Measurements from ENCODE around the gene DCXR.
A peak's percentile ranks its signal among the peaks of the same experiment; 100 is the strongest.

DCXR gene

DNA sequence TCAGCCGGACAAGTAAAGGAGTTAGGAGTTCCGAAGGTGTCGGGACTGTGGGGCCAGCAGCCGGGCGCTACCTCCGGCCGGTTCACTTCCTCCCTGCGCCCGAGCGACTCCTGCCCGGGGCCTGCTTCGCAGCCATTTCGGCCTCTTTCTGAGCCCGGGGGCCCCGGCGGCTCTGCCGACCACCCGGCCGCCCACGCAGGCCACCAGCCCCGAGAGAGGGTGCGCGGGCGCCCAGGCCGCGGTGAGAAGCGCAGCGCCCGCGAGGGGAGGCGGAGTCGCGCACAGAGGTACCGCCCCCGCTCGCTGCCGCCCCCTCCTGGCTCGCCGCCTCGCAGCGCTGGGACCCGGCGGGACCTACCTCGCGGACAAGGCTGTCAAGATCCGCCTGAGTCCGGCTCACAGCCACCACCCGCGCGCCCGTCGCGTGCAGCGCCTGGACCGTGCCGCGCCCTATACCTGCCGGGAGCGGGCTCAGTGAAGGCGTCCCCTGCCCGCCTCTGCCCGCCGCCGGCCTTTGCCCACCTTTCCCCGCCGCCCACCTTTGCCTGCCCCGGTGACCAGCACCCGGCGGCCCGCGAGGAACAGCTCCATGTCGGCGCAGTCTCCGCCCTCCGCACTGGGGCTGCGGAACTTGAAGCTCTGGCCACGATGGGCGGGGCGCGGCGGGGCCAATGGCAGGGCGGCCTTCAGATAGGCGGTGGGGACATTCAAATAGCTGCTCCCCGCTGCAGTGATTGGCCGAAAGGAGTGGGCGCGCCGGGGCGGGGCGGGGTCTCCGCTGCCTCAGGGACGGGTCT lies at the start of gene DCXR:
Gene DCXR, minus strand, starts transcription at position 606 of the 797 bp plus-strand sequence. Its CDS starts 15 bp downstream, at position 591.
- DNase-seq (ENCODE audit: low read depth), result peak; percentile 97
- H3K4me3 ChIP-seq (ENCODE audit: low read depth, low read length), result peak within 1 kb of the TSS; percentile 68
- TF ChIP-seq CTCF (conservative IDR thresholded peaks at IDR 0.05; ENCODE audit: low read depth, low read length), result peak; percentile 53

- no peak for DNase-seq (ENCODE audit: low read depth)
- H3K4me3 ChIP-seq (ENCODE audit: low read depth, low read length), result no peak overlapping the region
- no peak for TF ChIP-seq CTCF (conservative IDR thresholded peaks at IDR 0.05; ENCODE audit: low read depth, low read length)
Observed at GRCh38 chr17:82085931-82086764, 48.7 kb upstream of the DCXR start.

DNA sequence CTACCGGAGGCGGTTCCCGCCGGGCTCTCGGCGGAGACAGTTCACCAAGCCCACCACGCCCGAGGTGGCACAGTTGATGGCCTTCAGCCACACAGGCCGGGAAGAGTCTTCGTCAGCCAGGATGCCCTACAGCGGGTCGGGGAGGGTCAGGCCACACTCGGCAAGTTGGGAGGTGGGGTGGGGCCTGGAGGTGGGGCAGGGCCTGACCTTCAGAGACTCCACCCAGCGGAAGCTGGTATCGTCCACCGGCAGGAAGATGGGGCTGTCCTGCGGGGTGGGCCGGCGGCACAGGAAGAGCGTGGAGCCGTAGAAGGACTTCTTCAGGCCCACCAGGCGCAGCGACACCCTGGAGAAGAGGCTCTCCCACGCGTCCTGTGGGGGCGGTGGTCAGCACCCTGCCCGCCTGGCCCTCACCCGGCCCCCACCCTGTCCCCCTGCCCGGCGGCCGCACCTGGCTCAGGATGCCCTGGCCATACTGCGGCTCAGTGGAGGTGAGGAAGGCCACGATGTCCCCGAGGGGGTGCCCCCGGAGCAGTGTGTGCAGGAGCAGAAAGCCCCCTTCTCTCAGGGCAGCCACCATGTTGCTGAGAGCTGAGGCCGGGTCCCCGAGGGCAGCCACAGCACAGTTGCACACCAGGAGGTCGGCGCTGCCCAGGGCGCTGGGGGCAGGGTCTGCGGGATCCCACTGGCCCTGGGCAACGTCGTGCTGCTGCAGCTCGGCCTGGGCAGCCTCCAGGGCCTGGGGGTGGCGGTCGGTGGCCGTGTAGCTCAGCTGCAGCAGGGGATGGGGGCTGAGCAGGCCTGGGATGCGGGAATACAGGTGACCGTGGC lies 47.7 kb upstream of the DCXR start:
- no peak overlapping the region for H3K4me3 ChIP-seq (ENCODE audit: low read depth, low read length)
- TF ChIP-seq CTCF (conservative IDR thresholded peaks at IDR 0.05; ENCODE audit: low read depth, low read length), result no peak
- DNase-seq (ENCODE audit: low read depth), result no peak

DNA sequence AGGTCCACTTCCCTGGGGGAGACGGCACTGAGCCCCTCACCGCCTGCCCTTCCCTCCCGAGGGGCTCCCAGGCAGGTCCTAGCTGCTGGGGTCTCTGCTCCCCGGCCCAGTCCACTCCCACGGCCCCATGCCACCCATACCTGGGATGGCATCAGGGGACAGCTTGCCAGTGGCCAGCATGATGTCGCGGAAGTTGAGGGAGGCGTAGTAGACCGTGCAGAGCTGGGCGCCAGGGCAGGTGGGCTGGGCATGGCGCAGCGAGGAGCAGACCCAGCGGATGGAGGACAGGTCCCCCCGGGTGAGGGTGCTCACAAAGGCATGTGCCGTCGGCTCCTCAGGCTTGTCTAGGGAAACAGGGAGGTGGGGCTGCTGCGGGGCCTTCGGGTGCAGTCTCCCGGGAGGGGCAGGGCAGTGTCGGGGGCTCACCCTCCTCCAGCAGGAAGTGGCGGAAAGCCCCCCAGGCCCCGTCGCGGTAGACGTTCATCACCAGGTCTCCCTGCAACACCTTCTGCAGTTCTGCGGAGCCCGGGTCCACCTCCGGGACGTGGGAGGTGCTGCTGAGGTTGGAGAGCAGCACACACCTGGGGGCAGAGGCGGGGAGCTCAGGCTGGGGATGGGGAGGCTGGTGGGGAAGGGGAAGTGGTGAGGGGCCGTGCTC lies 47.0 kb upstream of the DCXR start:
- no peak overlapping the region for H3K4me3 ChIP-seq (ENCODE audit: low read depth, low read length)
- TF ChIP-seq CTCF (conservative IDR thresholded peaks at IDR 0.05; ENCODE audit: low read depth, low read length), result no peak
- no peak for DNase-seq (ENCODE audit: low read depth)

GRCh38 chr17:82083533-82084359 lies 46.2 kb upstream of the DCXR start:
- TF ChIP-seq CTCF (conservative IDR thresholded peaks at IDR 0.05; ENCODE audit: low read depth, low read length), result no peak

More at GRCh38 chr17:82083533-82084359, 46.2 kb upstream of the DCXR start:
- DNase-seq (ENCODE audit: low read depth), result no peak
- no peak overlapping the region for H3K4me3 ChIP-seq (ENCODE audit: low read depth, low read length)

Measured in choroid plexus epithelial cell (primary cell).